K562 (cell line): ENCODE measurements around the gene GP1BA. TPM values are rescaled to one million over a fixed set of nuclear protein-coding genes. Genes with fewer than 3 reads are reported as not detected.

Experiments
- BRD4 ChIP-seq: fragments of 200-600 bp; sonication (generic); IDR thresholded peaks from 2 replicates; pipeline ENCODE4 v1.6.1; 2017; ENCODE audit warnings: inconsistent platforms
- CAMTA2 ChIP-seq: fragments of 250-450 bp; sonication (Bioruptor Pico); conservative IDR thresholded peaks from 2 replicates; pipeline ENCODE4 v1.5.1; 2022
- HSF4 ChIP-seq: fragments of 250-450 bp; sonication (Bioruptor Pico); IDR thresholded peaks from 2 replicates; pipeline ENCODE4 v2.1.2; 2022; ENCODE audit warnings: mild to moderate bottlenecking, moderate library complexity, borderline replicate concordance
- MAZ ChIP-seq, 2 experiments: fragments of 450-650 bp in 1 of 2; sonication (generic) in 1 of 2; formaldehyde crosslinking; IDR thresholded peaks in 1 of 2; conservative IDR thresholded peaks in 1 of 2; 2 replicates each; pipeline versions ENCODE4 v1.4.0 to v1.5.0; 2020; ENCODE audit warnings: mild to moderate bottlenecking in 1 of 2, missing genetic modification reagents in 1 of 2
- NR2C1 ChIP-seq, 2 experiments: fragments of 450-650 bp; IDR thresholded peaks; 2 replicates each; pipeline ENCODE4 v1.6.1; 2017; ENCODE audit warnings: mild to moderate bottlenecking in 2 of 2, antibody characterized with exemption in 1 of 2, inconsistent platforms in 1 of 2, missing compliant biosample characterization in 1 of 2, missing genetic modification characterization in 1 of 2
- ZFP1 ChIP-seq: fragments of 450-650 bp; formaldehyde crosslinking; IDR thresholded peaks from 2 replicates; pipeline ENCODE4 v1.4.0; 2020; ENCODE audit warnings: mild to moderate bottlenecking, mixed read lengths
- ZNF174 ChIP-seq: fragments of 250-450 bp; sonication (Bioruptor Pico); IDR thresholded peaks from 2 replicates; pipeline ENCODE4 v1.4.0; 2020; ENCODE audit warnings: mild to moderate bottlenecking
- polyA plus RNA-seq, 8 experiments: library from polyadenylated mRNA; depleted of rRNA in 4 of 8; stranded (reverse) in 5 of 8; unstranded in 3 of 8; fragments of >200 nt; fragmentation: Nextera tagmentation in 2 of 8; fragmentation: Illumina TruSeq in 1 of 8; extraction: Ambion mirVana in 2 of 8; extraction: Trizol in 1 of 8; gene quantifications; 2 replicates each; pipeline versions ENCODE4 v1.2.1 to v1.2.3, GENCODE V29; 2011 to 2014; ENCODE audit warnings: inconsistent platforms in 1 of 8, missing spikeins in 1 of 8
- total RNA-seq, 7 experiments: library from RNA; depleted of rRNA in 6 of 7; stranded (reverse); fragments of >200 nt in 6 of 7; fragmentation: Illumina TruSeq in 2 of 7; extraction: Trizol in 2 of 7; gene quantifications; 2 replicates each; pipeline versions ENCODE4 v1.2.1 to v1.2.3, GENCODE V29; 2011 to 2021; ENCODE audit warnings: low replicate concordance in 1 of 7
- TF ChIP-seq, protein P1 (sequence below), 2 experiments: fragments of 450-650 bp in 1 of 2; sonication (generic) in 1 of 2; formaldehyde crosslinking in 1 of 2; IDR thresholded peaks; 2 replicates each; pipeline versions ENCODE4 v1.7.1 to v1.9.0; 2016 to 2022; ENCODE audit warnings: inconsistent platforms in 1 of 2, mild to moderate bottlenecking in 1 of 2, missing genetic modification reagents in 1 of 2
- TF ChIP-seq, protein P2 (sequence below): fragments of 250-450 bp; sonication (Bioruptor Pico); IDR thresholded peaks from 2 replicates; pipeline ENCODE4 v1.8.0; 2021; ENCODE audit warnings: borderline replicate concordance, mild to moderate bottlenecking, moderate library complexity; ENCODE audit not compliant: poor library complexity, severe bottlenecking
- TF ChIP-seq, protein P3 (sequence below): fragments of 250-450 bp; sonication (Bioruptor Pico); IDR thresholded peaks from 2 replicates; pipeline ENCODE4 v1.4.0; 2020; ENCODE audit warnings: mild to moderate bottlenecking, moderate library complexity
- TF ChIP-seq, protein P4 (sequence below): fragments of 200-800 bp; sonication (Bioruptor generic); IDR thresholded peaks from 2 replicates; pipeline ENCODE4 v1.6.1; 2017; ENCODE audit warnings: missing genetic modification characterization, missing compliant biosample characterization

The GP1BA gene
- total and polyA plus RNA-seq, 9 of the 15 experiments (the other 6 are each of a cell fraction or from before 2014, with no cell fraction given) = 0.01 TPM; not detected in 8

DNA sequence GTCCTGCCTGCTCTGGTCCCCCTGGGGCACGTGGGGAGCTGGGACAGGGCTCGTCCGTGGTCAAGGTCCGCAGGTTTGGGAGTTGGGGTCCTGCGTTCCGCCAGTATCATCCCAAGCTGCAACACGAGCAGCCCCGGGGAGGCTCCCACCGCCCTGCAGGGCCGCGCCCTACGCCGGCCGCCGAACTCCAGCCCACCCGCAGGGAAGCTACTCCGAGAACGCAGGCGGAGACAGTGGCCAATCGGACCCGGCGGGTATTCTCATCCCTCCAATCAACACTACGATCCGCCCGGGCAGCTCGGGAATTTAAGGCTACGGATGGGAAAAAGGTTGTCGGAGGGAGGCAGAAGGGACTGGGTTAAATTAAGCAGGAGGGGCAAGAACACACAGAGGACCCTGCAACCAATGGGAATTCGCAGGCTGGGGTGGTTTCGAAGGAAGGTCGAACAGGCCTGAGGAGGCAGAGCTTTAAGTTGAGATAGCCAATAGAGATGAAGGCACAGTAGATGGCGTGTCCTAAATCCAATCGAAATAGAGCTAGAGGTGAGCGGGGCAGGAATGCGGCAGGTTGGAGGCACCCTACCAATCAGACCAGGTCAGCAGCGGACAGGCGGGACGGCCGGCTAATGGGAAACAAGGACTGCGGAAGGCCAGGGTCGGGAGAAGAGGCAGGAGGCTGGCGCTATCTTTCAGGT, 34.9 kb downstream of the GP1BA start (continued):
- TF ChIP-seq, protein P1, sequence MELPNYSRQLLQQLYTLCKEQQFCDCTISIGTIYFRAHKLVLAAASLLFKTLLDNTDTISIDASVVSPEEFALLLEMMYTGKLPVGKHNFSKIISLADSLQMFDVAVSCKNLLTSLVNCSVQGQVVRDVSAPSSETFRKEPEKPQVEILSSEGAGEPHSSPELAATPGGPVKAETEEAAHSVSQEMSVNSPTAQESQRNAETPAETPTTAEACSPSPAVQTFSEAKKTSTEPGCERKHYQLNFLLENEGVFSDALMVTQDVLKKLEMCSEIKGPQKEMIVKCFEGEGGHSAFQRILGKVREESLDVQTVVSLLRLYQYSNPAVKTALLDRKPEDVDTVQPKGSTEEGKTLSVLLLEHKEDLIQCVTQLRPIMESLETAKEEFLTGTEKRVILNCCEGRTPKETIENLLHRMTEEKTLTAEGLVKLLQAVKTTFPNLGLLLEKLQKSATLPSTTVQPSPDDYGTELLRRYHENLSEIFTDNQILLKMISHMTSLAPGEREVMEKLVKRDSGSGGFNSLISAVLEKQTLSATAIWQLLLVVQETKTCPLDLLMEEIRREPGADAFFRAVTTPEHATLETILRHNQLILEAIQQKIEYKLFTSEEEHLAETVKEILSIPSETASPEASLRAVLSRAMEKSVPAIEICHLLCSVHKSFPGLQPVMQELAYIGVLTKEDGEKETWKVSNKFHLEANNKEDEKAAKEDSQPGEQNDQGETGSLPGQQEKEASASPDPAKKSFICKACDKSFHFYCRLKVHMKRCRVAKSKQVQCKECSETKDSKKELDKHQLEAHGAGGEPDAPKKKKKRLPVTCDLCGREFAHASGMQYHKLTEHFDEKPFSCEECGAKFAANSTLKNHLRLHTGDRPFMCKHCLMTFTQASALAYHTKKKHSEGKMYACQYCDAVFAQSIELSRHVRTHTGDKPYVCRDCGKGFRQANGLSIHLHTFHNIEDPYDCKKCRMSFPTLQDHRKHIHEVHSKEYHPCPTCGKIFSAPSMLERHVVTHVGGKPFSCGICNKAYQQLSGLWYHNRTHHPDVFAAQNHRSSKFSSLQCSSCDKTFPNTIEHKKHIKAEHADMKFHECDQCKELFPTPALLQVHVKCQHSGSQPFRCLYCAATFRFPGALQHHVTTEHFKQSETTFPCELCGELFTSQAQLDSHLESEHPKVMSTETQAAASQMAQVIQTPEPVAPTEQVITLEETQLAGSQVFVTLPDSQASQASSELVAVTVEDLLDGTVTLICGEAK (IDR thresholded peaks at IDR 0.05) = peak; percentile 51; the same call in 1 of the 2 replicates
- TF ChIP-seq, protein P1 (CRISPR knock-in tag; IDR thresholded peaks at IDR 0.05) = no peak
- TF ChIP-seq, protein P2, sequence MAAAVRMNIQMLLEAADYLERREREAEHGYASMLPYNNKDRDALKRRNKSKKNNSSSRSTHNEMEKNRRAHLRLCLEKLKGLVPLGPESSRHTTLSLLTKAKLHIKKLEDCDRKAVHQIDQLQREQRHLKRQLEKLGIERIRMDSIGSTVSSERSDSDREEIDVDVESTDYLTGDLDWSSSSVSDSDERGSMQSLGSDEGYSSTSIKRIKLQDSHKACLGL (CRISPR knock-in tag) = no peak
- TF ChIP-seq MAZ (CRISPR knock-in tag; conservative IDR thresholded peaks at IDR 0.05 in 1 of 2, IDR thresholded peaks at IDR 0.05 in 1 of 2) (peak; percentile 11 to 43; a peak in 1 of 4 replicates), CAMTA2 (no peak), ZNF174 (CRISPR knock-in tag) (no peak), BRD4 (no peak), ZFP1 (CRISPR knock-in tag) (no peak), HSF4 (CRISPR knock-in tag) (no peak), NR2C1 (IDR thresholded peaks at IDR 0.05) (peak; percentile 81), NR2C1 (tag; IDR thresholded peaks at IDR 0.05) (0 out of 2 replicates have a peak, but pooled peaks have one; percentile 9)
- TF ChIP-seq, protein P3, sequence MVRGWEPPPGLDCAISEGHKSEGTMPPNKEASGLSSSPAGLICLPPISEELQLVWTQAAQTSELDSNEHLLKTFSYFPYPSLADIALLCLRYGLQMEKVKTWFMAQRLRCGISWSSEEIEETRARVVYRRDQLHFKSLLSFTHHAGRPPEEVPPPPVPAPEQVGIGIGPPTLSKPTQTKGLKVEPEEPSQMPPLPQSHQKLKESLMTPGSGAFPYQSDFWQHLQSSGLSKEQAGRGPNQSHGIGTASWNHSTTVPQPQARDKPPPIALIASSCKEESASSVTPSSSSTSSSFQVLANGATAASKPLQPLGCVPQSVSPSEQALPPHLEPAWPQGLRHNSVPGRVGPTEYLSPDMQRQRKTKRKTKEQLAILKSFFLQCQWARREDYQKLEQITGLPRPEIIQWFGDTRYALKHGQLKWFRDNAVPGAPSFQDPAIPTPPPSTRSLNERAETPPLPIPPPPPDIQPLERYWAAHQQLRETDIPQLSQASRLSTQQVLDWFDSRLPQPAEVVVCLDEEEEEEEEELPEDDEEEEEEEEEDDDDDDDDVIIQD (CRISPR knock-in tag) = no peak
- TF ChIP-seq, protein P4, sequence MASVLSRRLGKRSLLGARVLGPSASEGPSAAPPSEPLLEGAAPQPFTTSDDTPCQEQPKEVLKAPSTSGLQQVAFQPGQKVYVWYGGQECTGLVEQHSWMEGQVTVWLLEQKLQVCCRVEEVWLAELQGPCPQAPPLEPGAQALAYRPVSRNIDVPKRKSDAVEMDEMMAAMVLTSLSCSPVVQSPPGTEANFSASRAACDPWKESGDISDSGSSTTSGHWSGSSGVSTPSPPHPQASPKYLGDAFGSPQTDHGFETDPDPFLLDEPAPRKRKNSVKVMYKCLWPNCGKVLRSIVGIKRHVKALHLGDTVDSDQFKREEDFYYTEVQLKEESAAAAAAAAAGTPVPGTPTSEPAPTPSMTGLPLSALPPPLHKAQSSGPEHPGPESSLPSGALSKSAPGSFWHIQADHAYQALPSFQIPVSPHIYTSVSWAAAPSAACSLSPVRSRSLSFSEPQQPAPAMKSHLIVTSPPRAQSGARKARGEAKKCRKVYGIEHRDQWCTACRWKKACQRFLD (CRISPR knock-in tag) = no peak; the same call in 1 of the 2 replicates
